SK-N-SH (cell line): ENCODE measurements around the gene GNG4.

Experiments used
- CTCF ChIP-seq: fragments of 200-600 bp; sonication (generic); IDR thresholded peaks from 2 replicates; pipeline ENCODE4 v1.6.1; 2017; ENCODE audit warnings: antibody characterized with exemption, mild to moderate bottlenecking, moderate library complexity
- ELF1 ChIP-seq: IDR thresholded peaks from 2 replicates; pipeline ENCODE4 v1.4.0; 2012
- EP300 ChIP-seq, 2 experiments: IDR thresholded peaks; 2 replicates each; pipeline versions ENCODE4 v1.4.0 to v1.6.1; 2012; ENCODE audit warnings: borderline replicate concordance in 1 of 2, low read depth in 1 of 2, low read length in 1 of 2
- EZH2phosphoT487 ChIP-seq: fragments of 200-600 bp; sonication (generic); IDR thresholded peaks from 2 replicates; pipeline ENCODE4 v1.6.1; 2017; ENCODE audit warnings: low read depth, mixed run types, mild to moderate bottlenecking, antibody characterized with exemption, moderate library complexity, borderline replicate concordance
- JUND ChIP-seq: IDR thresholded peaks from 2 replicates; pipeline ENCODE4 v1.4.0; 2012
- NFIC ChIP-seq: IDR thresholded peaks from 2 replicates; pipeline ENCODE4 v1.4.0; 2012; ENCODE audit warnings: borderline replicate concordance
- NRF1 ChIP-seq: IDR thresholded peaks from 2 replicates; pipeline ENCODE4 v1.6.1; 2012; ENCODE audit warnings: low read depth, mild to moderate bottlenecking, low read length
- POLR2AphosphoS5 ChIP-seq: IDR thresholded peaks from 2 replicates; pipeline ENCODE4 v1.6.1; 2012; ENCODE audit warnings: low read depth, low read length
- RAD21 ChIP-seq: IDR thresholded peaks from 2 replicates; pipeline ENCODE4 v1.6.1; 2012; ENCODE audit warnings: mild to moderate bottlenecking, low read length
- RCOR1 ChIP-seq: fragments of 150-350 bp; IDR thresholded peaks from 2 replicates; pipeline ENCODE4 v1.6.1; 2017; ENCODE audit warnings: antibody characterized with exemption, low read length
- REST ChIP-seq: IDR thresholded peaks from 2 replicates; pipeline ENCODE4 v1.6.1; 2012; ENCODE audit warnings: mild to moderate bottlenecking, low read depth, low read length, moderate library complexity
- SIN3A ChIP-seq: IDR thresholded peaks from 2 replicates; pipeline ENCODE4 v1.6.1; 2012; ENCODE audit warnings: low read depth, mild to moderate bottlenecking, low read length, moderate library complexity, borderline replicate concordance
- TCF12 ChIP-seq: IDR thresholded peaks from 2 replicates; pipeline ENCODE4 v1.4.0; 2012
- USF2 ChIP-seq: fragments of 150-350 bp; IDR thresholded peaks from 2 replicates; pipeline ENCODE4 v1.6.1; 2017; ENCODE audit warnings: antibody characterized with exemption, low read length, low read depth, borderline replicate concordance

- TF ChIP-seq CTCF (peak; percentile 56), EZH2phosphoT487 (no peak), RCOR1 (no peak), POLR2AphosphoS5 (no peak), EP300 (IDR thresholded peaks at IDR 0.05; ENCODE audit: borderline replicate concordance in 1 of 2, low read depth in 1 of 2, low read length in 1 of 2) (no peak), TCF12 (peak; percentile 41; the same call in 1 of the 2 replicates), NRF1 (no peak), NFIC (no peak), USF2 (no peak), REST (no peak), JUND (peak; percentile 26; the same call in 1 of the 2 replicates), SIN3A (no peak), ELF1 (no peak), RAD21 (0 out of 2 replicates have a peak, but pooled peaks have one; percentile 21)
Measured at GRCh38 chr1:235617808-235618207, 31.8 kb downstream of the GNG4 start.
